HepG2 (cell line): ENCODE measurements around the gene NRL. TPM values are rescaled to one million over a fixed set of nuclear protein-coding genes. Genes with fewer than 3 reads are reported as not detected.

Source experiments
- AHR ChIP-seq: IDR thresholded peaks from 2 replicates; pipeline ENCODE4 v1.6.1; 2018; ENCODE audit warnings: missing genetic modification reagents, missing compliant biosample characterization
- FUBP1 ChIP-seq: sonication (generic); formaldehyde crosslinking; IDR thresholded peaks from 2 replicates; pipeline ENCODE4 v1.5.1; 2020; ENCODE audit warnings: missing genetic modification reagents, mild to moderate bottlenecking, borderline replicate concordance
- GATAD1 ChIP-seq: IDR thresholded peaks from 2 replicates; pipeline ENCODE4 v1.6.1; 2016; ENCODE audit warnings: missing genetic modification reagents, missing compliant biosample characterization
- HES4 ChIP-seq: sonication (generic); formaldehyde crosslinking; IDR thresholded peaks from 2 replicates; pipeline ENCODE4 v1.9.0; 2021; ENCODE audit warnings: mild to moderate bottlenecking, missing genetic modification reagents, borderline replicate concordance
- KMT2A ChIP-seq: sonication (generic); formaldehyde crosslinking; IDR thresholded peaks from 2 replicates; pipeline ENCODE4 v1.4.0; 2020; ENCODE audit warnings: missing genetic modification reagents
- LRRFIP1 ChIP-seq: sonication (generic); formaldehyde crosslinking; conservative IDR thresholded peaks from 2 replicates; pipeline ENCODE4 v1.4.0; 2020; ENCODE audit warnings: missing genetic modification reagents
- NFE2L1 ChIP-seq: sonication (generic); formaldehyde crosslinking; IDR thresholded peaks from 2 replicates; pipeline ENCODE4 v1.4.0; 2020; ENCODE audit warnings: missing genetic modification reagents, mild to moderate bottlenecking, borderline replicate concordance
- PPARG ChIP-seq: conservative IDR thresholded peaks from 2 replicates; pipeline ENCODE4 v1.6.1; 2016; ENCODE audit warnings: missing biosample characterization, missing genetic modification reagents
- SIX1 ChIP-seq: sonication (generic); formaldehyde crosslinking; IDR thresholded peaks from 2 replicates; pipeline ENCODE4 v1.4.0; 2020; ENCODE audit warnings: missing genetic modification reagents, borderline replicate concordance
- SMYD3 ChIP-seq: sonication (generic); formaldehyde crosslinking; IDR thresholded peaks from 2 replicates; pipeline ENCODE4 v1.8.1; 2023; ENCODE audit warnings: mild to moderate bottlenecking, missing genetic modification reagents
- YEATS4 ChIP-seq: sonication (generic); formaldehyde crosslinking; IDR thresholded peaks from 2 replicates; pipeline ENCODE4 v1.4.0; 2020; ENCODE audit warnings: missing genetic modification reagents, borderline replicate concordance
- ZBTB1 ChIP-seq: sonication (generic); formaldehyde crosslinking; IDR thresholded peaks from 2 replicates; pipeline ENCODE4 v1.4.0; 2020; ENCODE audit warnings: missing genetic modification reagents, borderline replicate concordance
- ZBTB2 ChIP-seq: sonication (generic); formaldehyde crosslinking; IDR thresholded peaks from 2 replicates; pipeline ENCODE4 v1.8.0; 2022; ENCODE audit warnings: low read depth, missing genetic modification reagents
- ZFP36 ChIP-seq: fragments of 150-350 bp; IDR thresholded peaks from 2 replicates; pipeline ENCODE4 v1.6.1; 2018; ENCODE audit warnings: borderline replicate concordance, low read length, low read depth; ENCODE audit not compliant: partially characterized antibody
- ZNF18 ChIP-seq: sonication (generic); formaldehyde crosslinking; IDR thresholded peaks from 2 replicates; pipeline ENCODE4 v1.8.0; 2022; ENCODE audit warnings: mild to moderate bottlenecking, missing genetic modification reagents; ENCODE audit not compliant: insufficient replicate concordance
- ZNF20 ChIP-seq: sonication (generic); formaldehyde crosslinking; IDR thresholded peaks from 2 replicates; pipeline ENCODE4 v1.4.0; 2020; ENCODE audit warnings: mild to moderate bottlenecking, moderate library complexity, missing genetic modification reagents
- ZNF431 ChIP-seq: sonication (generic); formaldehyde crosslinking; IDR thresholded peaks from 2 replicates; pipeline ENCODE4 v1.9.0; 2022; ENCODE audit warnings: missing genetic modification reagents, low read depth, mild to moderate bottlenecking, borderline replicate concordance
- ZNF790 ChIP-seq: sonication (generic); formaldehyde crosslinking; IDR thresholded peaks from 2 replicates; pipeline ENCODE4 v1.8.0; 2022; ENCODE audit warnings: missing genetic modification reagents, mild to moderate bottlenecking, borderline replicate concordance
- polyA plus RNA-seq, 8 experiments: library from polyadenylated mRNA; depleted of rRNA in 3 of 8; stranded (reverse) in 7 of 8; unstranded in 1 of 8; fragments of >200 nt; fragmentation: Illumina TruSeq in 4 of 8; extraction: Trizol in 4 of 8; gene quantifications; 2 replicates each; pipeline versions ENCODE4 v1.2.1 to v1.2.3, GENCODE V29; 2011 to 2016; ENCODE audit warnings: low read depth in 4 of 8, missing spikeins in 1 of 8, mixed read lengths in 1 of 8; ENCODE audit not compliant: insufficient read depth in 1 of 8
- total RNA-seq, 5 experiments: library from RNA; depleted of rRNA; stranded (reverse); fragments of >200 nt; fragmentation: Illumina TruSeq; extraction: Trizol; gene quantifications; 2 replicates each; pipeline ENCODE4 v1.2.3, GENCODE V29; 2016; ENCODE audit warnings: low read depth in 1 of 5
- TF ChIP-seq, protein P1 (sequence below): IDR thresholded peaks from 2 replicates; pipeline ENCODE4 v1.6.1; 2016; ENCODE audit warnings: missing compliant biosample characterization, missing genetic modification reagents, borderline replicate concordance

Gene NRL
- total and polyA plus RNA-seq, 2 of the 13 experiments (the other 11 are each of a cell fraction or from before 2014, with no cell fraction given): 2.5 to 4.7 TPM

DNA sequence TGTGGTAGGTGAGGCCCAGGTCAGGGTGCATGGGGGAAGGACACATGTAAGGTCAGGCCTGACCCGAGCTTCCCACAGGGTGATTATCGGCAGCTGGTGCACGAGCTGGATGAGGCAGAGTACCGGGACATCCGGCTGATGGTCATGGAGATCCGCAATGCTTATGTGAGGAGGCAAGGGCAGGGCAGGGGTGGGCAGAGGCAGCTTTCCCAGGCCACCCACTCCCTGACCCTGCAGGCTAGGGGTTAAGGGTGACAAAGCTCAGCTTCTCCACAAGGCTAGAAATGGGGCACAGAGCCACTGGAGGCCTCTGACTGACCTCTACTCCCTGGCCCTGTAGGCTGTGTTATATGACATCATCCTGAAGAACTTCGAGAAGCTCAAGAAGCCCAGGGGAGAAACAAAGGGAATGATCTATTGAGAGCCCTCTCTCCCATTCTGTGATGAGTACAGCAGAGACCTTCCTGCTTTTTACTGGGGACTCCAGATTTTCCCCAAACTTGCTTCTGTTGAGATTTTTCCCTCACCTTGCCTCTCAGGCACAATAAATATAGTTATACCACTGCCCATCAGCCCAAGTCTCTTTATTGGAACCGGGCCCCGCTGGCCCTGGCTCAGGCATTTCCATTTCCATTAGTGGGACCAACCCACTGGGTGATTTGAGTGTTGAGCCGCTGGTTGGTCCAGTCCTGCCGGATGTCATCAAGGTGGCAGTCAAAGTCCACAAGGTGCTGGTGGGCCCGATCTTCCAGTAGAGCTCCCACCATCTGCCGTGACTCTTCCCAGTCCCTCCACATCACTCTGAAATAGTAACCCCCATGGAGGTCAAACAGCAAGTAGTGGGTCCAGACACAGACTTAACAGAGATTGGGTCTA, 23.9 kb upstream of the NRL start (continued):
- no peak for TF ChIP-seq LRRFIP1 (CRISPR knock-in tag)
- TF ChIP-seq KMT2A: peak; percentile 19; the same call in 1 of the 2 replicates
- TF ChIP-seq ZNF18: no peak
- TF ChIP-seq SIX1 (CRISPR knock-in tag): no peak
- no peak for TF ChIP-seq NFE2L1
- no peak for TF ChIP-seq ZBTB2 (CRISPR knock-in tag)
- TF ChIP-seq HES4 (CRISPR knock-in tag): no peak
- no peak for TF ChIP-seq ZNF790 (CRISPR knock-in tag)
- no peak for TF ChIP-seq GATAD1 (CRISPR knock-in tag)
- TF ChIP-seq, protein P1, sequence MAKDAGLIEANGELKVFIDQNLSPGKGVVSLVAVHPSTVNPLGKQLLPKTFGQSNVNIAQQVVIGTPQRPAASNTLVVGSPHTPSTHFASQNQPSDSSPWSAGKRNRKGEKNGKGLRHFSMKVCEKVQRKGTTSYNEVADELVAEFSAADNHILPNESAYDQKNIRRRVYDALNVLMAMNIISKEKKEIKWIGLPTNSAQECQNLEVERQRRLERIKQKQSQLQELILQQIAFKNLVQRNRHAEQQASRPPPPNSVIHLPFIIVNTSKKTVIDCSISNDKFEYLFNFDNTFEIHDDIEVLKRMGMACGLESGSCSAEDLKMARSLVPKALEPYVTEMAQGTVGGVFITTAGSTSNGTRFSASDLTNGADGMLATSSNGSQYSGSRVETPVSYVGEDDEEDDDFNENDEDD (CRISPR knock-in tag): no peak
- TF ChIP-seq ZBTB1 (CRISPR knock-in tag): no peak
- no peak for TF ChIP-seq FUBP1
- no peak for TF ChIP-seq AHR (CRISPR knock-in tag)
- no peak for TF ChIP-seq YEATS4
- no peak for TF ChIP-seq SMYD3
- TF ChIP-seq ZFP36: no peak
- TF ChIP-seq ZNF431 (CRISPR knock-in tag): no peak
- no peak for TF ChIP-seq ZNF20 (CRISPR knock-in tag)
- TF ChIP-seq PPARG: 0 out of 2 replicates have a peak, but pooled peaks have one; percentile 3
